Vagina (tissue), 2 donors: Measurements from ENCODE around the gene ANGPT4. TPM values are rescaled to one million over a fixed set of nuclear protein-coding genes. Genes with fewer than 3 reads are reported as not detected.

ENCODE experiments used
- DNase-seq, 2 donors: peaks; one replicate each; pipeline ENCODE4 v3.0.0-alpha.2; 2017; ENCODE audit errors: extremely low spot score in 2 of 2
- H3K27ac ChIP-seq: fragments of 200-600 bp; sonication (generic); one replicate; pipeline ENCODE4 v1.5.1; 2019
- H3K27me3 ChIP-seq: fragments of 200-600 bp; sonication (generic); one replicate; pipeline ENCODE4 v1.5.1; 2019
- H3K36me3 ChIP-seq, 2 donors: fragments of 200-600 bp; sonication (generic); one replicate each; pipeline ENCODE4 v1.5.1; 2017 to 2019
- H3K4me1 ChIP-seq: fragments of 200-600 bp; sonication (generic); one replicate; pipeline ENCODE4 v1.5.1; 2019
- H3K4me3 ChIP-seq, 2 donors: fragments of 200-600 bp; sonication (generic); 1 replicate in 1 of 2; 2 replicates in 1 of 2; pipeline ENCODE4 v1.5.1; 2016 to 2019
- H3K9me3 ChIP-seq: fragments of 200-600 bp; sonication (generic); one replicate; pipeline ENCODE4 v1.5.1; 2019
- POLR2A ChIP-seq, 2 donors: fragments of 450-650 bp; IDR thresholded peaks; one replicate each; pipeline ENCODE4 v1.6.1; 2017; ENCODE audit warnings: antibody characterized with exemption in 2 of 2, mild to moderate bottlenecking in 2 of 2, moderate library complexity in 2 of 2
- POLR2AphosphoS5 ChIP-seq, 2 donors: sonication (generic); formaldehyde crosslinking; IDR thresholded peaks; one replicate each; pipeline ENCODE4 v1.9.0; 2017; ENCODE audit warnings: antibody characterized with exemption in 2 of 2, mild to moderate bottlenecking in 2 of 2, low read depth in 1 of 2; ENCODE audit not compliant: insufficient read depth in 1 of 2
- intact Hi-C: fragments of 100-400 bp; cut with DNase I; formaldehyde crosslinking; loops from one replicate; pipeline ENCODE4 v1.15.1; 2023
- total RNA-seq: library from RNA; depleted of rRNA; stranded (reverse); fragments of >200 nt; gene quantifications from one replicate; pipeline ENCODE4 v1.2.3, GENCODE V29; 2016
- TF ChIP-seq, protein P1 (sequence below), 3 experiments: fragments of 450-650 bp in 2 of 3; fragments of 200-600 bp in 1 of 3; sonication (generic) in 1 of 3; IDR thresholded peaks; one replicate each; pipeline ENCODE4 v1.5.1; 2017 to 2019; ENCODE audit warnings: antibody characterized with exemption in 3 of 3, mild to moderate bottlenecking in 2 of 3, moderate library complexity in 2 of 3

Gene ANGPT4
- total RNA-seq, 1 donor from 2014 or later: 0.98 TPM

DNA sequence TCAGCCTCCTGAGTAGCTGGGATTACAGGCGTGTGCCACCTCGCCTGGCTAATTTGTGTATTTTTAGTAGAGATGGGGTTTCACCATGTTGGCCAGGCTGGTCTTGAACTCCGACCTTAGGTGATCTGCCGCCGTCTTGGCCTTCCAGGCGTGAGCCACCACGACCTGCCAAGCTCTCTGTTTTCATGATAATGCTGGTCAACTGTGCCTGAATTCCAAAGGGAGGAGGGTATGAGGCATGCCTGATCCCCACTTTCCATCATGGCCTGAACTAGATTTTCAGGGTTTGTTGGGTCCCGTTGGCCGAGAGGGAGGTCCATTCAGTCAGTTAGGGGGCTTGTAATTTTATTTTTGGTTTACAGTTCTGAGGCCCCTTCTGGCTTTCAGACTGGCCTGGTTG, 28.0 kb upstream of the ANGPT4 start:
- no peaks in the 10 kb centered on the region for H3K4me1 ChIP-seq
- H3K36me3 ChIP-seq: no peaks in the 10 kb centered on the region
- H3K27ac ChIP-seq: no peak overlapping the region
- no peak for DNase-seq
- no peak overlapping the region for H3K4me3 ChIP-seq
- intact Hi-C loops: no loop called here
- no peak for TF ChIP-seq POLR2AphosphoS5 (IDR thresholded peaks at IDR 0.05; ENCODE audit: insufficient read depth in 1 of 2, low read depth in 1 of 2)
- no peak for TF ChIP-seq POLR2A (IDR thresholded peaks at IDR 0.05)
- TF ChIP-seq, protein P1, sequence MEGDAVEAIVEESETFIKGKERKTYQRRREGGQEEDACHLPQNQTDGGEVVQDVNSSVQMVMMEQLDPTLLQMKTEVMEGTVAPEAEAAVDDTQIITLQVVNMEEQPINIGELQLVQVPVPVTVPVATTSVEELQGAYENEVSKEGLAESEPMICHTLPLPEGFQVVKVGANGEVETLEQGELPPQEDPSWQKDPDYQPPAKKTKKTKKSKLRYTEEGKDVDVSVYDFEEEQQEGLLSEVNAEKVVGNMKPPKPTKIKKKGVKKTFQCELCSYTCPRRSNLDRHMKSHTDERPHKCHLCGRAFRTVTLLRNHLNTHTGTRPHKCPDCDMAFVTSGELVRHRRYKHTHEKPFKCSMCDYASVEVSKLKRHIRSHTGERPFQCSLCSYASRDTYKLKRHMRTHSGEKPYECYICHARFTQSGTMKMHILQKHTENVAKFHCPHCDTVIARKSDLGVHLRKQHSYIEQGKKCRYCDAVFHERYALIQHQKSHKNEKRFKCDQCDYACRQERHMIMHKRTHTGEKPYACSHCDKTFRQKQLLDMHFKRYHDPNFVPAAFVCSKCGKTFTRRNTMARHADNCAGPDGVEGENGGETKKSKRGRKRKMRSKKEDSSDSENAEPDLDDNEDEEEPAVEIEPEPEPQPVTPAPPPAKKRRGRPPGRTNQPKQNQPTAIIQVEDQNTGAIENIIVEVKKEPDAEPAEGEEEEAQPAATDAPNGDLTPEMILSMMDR (IDR thresholded peaks at IDR 0.05): no peak
- H3K9me3 ChIP-seq: no peaks in the 10 kb centered on the region
- H3K27me3 ChIP-seq: no peaks in the 10 kb centered on the region

DNA sequence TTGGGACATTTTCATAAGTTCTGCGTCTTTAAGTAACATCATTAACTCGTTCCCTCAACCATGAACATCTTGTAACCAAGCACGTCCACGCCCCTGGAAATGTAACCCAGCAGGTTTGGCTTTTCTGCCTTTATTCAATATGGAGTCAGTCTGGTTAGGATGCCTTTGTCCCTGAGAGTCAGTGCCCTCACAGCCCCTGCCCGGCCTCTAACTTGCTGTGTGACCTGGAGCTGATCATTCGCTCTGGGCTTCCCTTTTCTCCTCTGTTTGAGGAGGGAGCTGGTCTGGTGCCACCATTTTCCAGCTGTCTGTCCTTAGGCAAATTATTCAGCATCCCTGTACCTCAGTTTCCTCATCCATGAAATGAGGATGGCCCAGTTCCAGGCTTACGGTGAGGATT, 26.5 kb upstream of the ANGPT4 start:
- Histone ChIP-seq H3K9me3 (no peaks in the 10 kb centered on the region), H3K36me3 (no peaks in the 10 kb centered on the region), H3K4me3 (no peak overlapping the region), H3K4me1 (no peaks in the 10 kb centered on the region), H3K27me3 (no peaks in the 10 kb centered on the region), H3K27ac (no peak overlapping the region)
- TF ChIP-seq POLR2A (IDR thresholded peaks at IDR 0.05): no peak
- TF ChIP-seq POLR2AphosphoS5 (IDR thresholded peaks at IDR 0.05; ENCODE audit: insufficient read depth in 1 of 2, low read depth in 1 of 2): no peak
- TF ChIP-seq, protein P1 (IDR thresholded peaks at IDR 0.05): no peak
- no peak for DNase-seq
- intact Hi-C loops: no loop called here

GRCh38 chr20:940926-941325, 24.8 kb upstream of the ANGPT4 start:
- DNase-seq: no peak
- intact Hi-C loops: no loop called here
- no peak overlapping the region for H3K27ac ChIP-seq
- no peak overlapping the region for H3K4me3 ChIP-seq
- no peaks in the 10 kb centered on the region for H3K27me3 ChIP-seq
- H3K9me3 ChIP-seq: no peaks in the 10 kb centered on the region
- TF ChIP-seq POLR2AphosphoS5 (IDR thresholded peaks at IDR 0.05; ENCODE audit: insufficient read depth in 1 of 2, low read depth in 1 of 2) (no peak), POLR2A (IDR thresholded peaks at IDR 0.05) (no peak)
- TF ChIP-seq, protein P1 (IDR thresholded peaks at IDR 0.05): no peak
- H3K36me3 ChIP-seq: no peaks in the 10 kb centered on the region
- no peaks in the 10 kb centered on the region for H3K4me1 ChIP-seq

- Histone ChIP-seq H3K4me3 (no peak overlapping the region), H3K9me3 (no peaks in the 10 kb centered on the region), H3K27ac (no peak overlapping the region), H3K27me3 (no peaks in the 10 kb centered on the region), H3K36me3 (no peaks in the 10 kb centered on the region), H3K4me1 (no peaks in the 10 kb centered on the region)
- TF ChIP-seq, protein P1 (IDR thresholded peaks at IDR 0.05): no peak
- no peak for TF ChIP-seq POLR2A (IDR thresholded peaks at IDR 0.05)
- no peak for TF ChIP-seq POLR2AphosphoS5 (IDR thresholded peaks at IDR 0.05; ENCODE audit: insufficient read depth in 1 of 2, low read depth in 1 of 2)
- intact Hi-C loops: no loop called here
- DNase-seq: no peak
These were observed 23.5 kb upstream of the ANGPT4 start for GRCh38 chr20:939606-940005.

DNA sequence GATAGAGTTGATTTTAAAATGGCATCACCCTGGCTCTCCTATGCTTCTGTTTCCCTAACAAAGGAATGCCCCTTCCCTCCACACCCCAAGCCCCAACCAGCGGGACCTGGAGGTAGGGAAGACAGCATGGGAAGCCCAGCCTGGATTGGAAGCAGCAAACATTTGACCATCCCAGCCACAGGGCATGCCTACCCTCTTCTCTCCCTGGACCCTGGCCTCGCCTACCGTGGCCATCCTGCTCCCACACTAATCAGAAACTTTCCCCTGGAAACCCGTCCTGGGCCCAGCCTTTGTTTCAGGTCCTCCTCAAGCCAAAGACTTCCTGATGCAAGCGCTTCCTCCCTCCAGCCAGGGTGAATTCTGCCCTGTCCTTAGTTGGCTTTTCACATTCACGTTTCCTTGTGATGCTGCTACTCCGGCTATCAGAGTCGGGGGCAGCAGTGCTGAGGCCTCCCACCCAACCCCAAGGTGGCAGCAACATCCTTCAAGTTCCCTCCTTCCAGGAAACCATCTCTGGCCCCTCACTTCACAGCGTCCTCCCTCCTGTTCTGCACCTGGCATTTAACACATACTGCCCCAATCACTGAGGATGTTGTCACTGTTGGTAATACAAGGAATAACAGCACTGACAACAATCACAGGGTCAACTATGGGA, 18.2 kb upstream of the ANGPT4 start:
- no peak for DNase-seq
- Histone ChIP-seq H3K4me3 (no peak overlapping the region), H3K36me3 (no peaks in the 10 kb centered on the region), H3K27me3 (no peaks in the 10 kb centered on the region), H3K4me1 (no peaks in the 10 kb centered on the region), H3K9me3 (no peaks in the 10 kb centered on the region), H3K27ac (no peak overlapping the region)
- TF ChIP-seq, protein P1 (IDR thresholded peaks at IDR 0.05): no peak
- TF ChIP-seq POLR2A (IDR thresholded peaks at IDR 0.05) (no peak), POLR2AphosphoS5 (IDR thresholded peaks at IDR 0.05; ENCODE audit: insufficient read depth in 1 of 2, low read depth in 1 of 2) (no peak)
- intact Hi-C loops: no loop called here
